ENCODE data around the gene KIF22.
A peak's percentile ranks its signal among the peaks of the same experiment; 100 is the strongest.
"Not testable (repeated sequence)": the region's sequence is repeated elsewhere in the genome, so short reads cannot be mapped to it uniquely, and the experiment has no call there.

Gene KIF22

DNA sequence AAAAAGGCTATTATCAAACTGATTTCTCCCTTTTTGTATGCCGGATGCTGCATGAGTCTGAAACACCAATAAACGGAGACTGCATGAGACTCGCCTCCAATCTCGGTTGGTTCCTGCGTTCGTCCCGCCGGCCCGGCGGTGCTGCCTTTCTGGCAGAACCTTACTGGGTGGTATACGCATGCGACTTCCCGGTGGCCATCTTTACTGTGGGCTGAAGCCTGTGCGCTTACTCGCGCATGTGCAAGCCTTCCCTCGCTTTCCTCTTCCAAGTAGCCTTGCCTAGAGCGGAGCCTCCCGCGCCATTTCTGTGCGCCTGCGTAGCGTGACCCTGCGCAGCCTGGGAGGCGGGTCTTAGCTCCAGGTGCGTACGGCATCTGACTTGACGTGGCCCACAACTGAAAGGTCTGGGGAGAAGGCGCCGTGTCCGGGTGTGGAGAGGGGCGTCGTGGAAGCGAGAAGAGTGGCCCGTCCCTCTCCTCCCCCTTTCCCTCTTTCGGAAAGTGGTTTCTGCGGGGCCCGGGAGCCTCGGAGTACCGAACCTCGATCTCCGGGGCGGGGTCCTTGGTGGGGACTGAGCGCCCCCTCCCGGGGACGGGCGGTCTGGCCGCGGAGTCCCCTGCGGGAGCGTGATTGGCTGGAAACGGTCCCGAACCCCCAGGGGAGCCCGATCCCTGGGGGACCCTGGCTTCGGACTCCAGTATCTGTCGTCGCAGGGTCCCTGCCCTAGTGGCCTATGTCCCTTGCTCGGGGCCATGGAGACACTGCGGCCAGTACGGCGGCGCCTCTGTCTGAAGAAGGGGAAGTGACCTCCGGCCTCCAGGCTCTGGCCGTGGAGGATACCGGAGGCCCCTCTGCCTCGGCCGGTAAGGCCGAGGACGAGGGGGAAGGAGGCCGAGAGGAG lies 25.5 kb downstream of the KIF22 start, which contains the start of gene PAGR1:
Gene PAGR1 (plus strand): TSS at position 360 of the 901 bp plus-strand sequence. CDS start 374 bp downstream, at position 734.
- DNase-seq: peak; percentile 100

DNA sequence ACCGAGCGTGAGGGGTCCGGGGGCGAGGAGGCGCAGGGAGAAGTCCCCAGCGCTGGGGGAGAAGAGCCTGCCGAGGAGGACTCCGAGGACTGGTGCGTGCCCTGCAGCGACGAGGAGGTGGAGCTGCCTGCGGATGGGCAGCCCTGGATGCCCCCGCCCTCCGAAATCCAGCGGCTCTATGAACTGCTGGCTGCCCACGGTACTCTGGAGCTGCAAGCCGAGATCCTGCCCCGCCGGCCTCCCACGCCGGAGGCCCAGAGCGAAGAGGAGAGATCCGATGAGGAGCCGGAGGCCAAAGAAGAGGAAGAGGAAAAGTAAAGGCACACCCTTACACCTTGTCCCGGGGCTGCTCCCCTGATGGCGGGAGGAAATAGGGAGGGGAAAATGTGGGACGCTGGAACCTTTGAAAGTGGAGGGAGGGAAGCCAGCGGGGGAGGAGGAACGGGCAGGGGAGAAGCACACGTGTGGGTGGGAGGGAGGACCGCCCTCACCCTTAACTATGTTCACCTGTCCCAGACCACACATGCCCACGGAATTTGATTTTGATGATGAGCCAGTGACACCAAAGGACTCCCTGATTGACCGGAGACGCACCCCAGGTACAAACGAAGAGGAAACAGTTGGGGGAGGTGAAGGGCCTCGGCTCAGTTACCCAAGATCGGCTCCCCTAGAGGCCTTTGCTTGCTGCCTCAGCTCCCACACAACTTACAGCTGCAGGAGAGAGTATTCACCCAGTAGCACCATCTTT lies 26.3 kb downstream of the KIF22 start:
- peak; percentile 54 for DNase-seq

- DNase-seq: no peak
Observed at GRCh38 chr16:29818082-29818481, 27.5 kb downstream of the KIF22 start.

DNA sequence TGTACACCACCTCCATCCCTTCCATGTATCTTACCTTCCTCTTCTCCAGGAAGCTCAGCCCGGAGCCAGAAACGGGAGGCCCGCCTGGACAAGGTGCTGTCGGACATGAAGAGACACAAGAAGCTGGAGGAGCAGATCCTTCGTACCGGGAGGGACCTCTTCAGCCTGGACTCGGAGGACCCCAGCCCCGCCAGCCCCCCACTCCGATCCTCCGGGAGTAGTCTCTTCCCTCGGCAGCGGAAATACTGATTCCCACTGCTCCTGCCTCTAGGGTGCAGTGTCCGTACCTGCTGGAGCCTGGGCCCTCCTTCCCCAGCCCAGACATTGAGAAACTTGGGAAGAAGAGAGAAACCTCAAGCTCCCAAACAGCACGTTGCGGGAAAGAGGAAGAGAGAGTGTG lies 29.0 kb downstream of the KIF22 start:
- no peak for DNase-seq

DNA sequence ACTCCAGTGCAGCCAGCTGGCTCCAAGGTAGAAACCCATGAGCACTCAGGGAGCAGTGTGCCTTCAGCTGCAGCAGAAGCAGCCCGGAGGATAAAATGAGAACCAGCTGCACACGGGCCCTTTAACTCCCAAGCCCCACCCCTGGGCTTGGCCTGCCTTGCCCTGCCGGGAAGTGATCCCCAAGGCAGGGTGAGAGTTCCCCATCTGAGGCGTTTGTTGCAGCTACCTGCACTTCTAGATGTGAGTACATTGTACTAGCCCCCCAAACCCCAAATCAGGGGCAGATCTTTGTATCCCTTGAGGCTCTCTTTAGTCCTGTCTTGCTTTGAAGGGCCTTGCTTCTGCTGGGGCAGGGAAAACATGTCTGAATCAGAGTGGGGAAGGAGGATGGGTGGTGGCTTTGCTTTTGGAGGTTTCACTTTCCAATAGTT lies 29.7 kb downstream of the KIF22 start, which contains the start of gene MVP:
Gene MVP (plus strand): TSS at position 192 of the 431 bp plus-strand sequence. CDS start 10,088 bp downstream, outside the sequence.
- DNase-seq: peak; percentile 81

GRCh38 chr16:29820730-29821642 lies 30.4 kb downstream of the KIF22 start:
- DNase-seq: peak; percentile 79

DNA sequence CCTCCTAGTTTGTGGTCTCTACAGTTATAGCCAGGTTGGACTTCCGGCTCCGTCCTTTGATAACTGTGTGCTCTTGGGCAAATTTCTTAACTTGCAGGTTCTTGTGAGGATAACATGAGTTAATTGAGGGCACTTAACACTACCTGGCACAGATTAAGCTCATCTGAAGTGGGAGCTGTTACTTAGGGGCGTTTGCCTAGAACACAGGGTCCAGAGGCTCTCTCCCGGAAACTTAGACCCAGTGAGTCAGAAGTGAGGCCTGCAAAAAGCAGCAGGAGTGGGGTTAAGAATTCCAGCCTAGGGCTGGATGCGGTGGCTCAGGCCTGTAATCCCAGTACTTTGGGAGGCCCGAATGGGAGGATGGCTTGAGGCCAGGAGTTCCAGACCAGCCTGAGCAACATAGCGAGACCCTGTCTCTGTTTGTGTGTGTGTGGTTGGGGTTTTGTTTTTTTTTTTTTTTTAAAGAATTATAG lies 31.1 kb downstream of the KIF22 start:
- DNase-seq: no peak

DNA sequence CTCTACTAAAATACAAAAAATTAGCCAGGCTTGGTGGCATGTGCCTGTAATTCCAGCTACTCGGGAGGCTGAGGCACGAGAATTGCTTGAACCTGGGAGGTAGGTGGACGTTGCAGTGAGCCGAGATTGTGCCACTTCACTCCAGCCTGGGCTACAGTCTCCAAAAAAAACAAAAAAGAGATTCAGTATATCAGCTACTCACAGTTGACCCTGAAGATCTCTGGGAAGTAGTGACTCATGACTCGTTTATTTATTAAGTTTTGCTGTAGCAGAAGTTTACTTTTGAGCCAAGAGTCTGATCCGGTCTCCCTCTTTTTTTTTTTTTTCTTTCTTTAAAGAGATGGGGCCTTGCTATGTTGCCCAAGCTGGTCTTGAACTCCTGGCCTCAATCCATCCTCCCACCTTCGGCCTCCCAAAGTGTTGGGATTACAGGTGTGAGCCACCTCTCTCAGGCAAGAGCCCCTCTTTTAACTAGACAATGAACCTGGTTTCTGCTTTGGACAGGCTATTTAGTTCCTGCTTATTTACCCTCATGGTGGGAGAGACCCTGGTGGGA lies 34.1 kb downstream of the KIF22 start:
- DNase-seq: no peak

- peak; percentile 42 for DNase-seq
Observed at GRCh38 chr16:29825145-29826044, 34.8 kb downstream of the KIF22 start.

DNA sequence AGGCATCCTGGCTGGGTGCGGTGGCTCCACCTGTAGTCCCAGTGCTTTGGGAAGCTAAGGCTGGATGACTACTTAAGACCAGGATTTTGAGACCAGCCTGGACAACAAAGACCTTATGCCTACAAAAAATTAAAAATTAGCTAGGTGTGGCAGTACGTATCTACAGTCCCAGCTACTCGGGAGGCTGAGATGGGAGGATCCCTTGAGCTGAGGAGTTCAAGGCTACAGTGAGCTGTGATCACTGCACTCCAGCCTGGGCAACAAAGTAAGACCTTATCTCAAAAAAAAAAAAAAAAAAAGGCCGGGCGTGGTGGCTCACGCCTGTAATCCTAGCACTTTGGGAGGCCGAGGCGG lies 35.8 kb downstream of the KIF22 start:
- DNase-seq: no peak

- no peak for DNase-seq
Observed at GRCh38 chr16:29830774-29831173, 40.2 kb downstream of the KIF22 start.

DNA sequence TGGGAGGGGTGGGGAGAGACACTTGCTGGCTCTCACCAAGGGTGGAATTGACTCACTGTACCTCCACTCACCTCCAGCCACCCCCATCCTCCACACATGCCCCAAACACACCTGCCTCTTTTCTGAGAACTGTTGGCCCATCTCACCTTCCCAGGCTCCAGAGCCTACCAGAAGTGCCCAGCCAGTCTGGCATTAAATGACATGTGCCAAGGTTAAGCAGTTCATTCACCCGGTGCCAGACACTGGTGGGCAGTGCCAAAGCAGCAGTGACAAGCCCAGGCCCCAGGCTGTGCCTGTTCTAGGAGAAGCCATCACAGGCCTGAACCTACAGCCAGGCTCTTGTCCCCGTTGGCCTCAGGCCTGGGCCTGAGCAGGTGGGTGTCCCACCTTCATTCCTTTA lies 40.9 kb downstream of the KIF22 start:
- DNase-seq: no peak

GRCh38 chr16:29833219-29833618 lies 42.7 kb downstream of the KIF22 start:
- DNase-seq: not testable (repeated sequence)

GRCh38 chr16:29834079-29834478 lies 43.5 kb downstream of the KIF22 start:
- no peak for DNase-seq

DNA sequence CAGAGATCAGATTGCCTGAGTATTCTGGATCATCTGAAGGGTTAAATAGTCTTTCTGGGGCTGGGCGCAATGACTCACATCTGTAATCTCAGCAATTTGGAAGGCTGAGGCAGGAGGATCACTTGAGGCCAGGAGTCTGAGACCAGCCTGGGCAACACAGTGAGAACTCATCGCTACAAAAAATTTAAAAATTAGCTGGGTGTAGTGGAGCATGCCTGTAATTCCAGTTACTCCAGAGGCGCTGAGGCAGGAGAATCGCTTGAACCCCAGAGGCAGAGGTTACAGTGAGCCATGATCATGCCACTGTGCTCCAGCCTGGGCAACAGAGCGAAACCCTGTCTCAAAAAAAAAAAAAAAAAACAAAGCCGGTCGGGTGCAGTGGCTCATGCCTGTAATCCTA lies 45.4 kb downstream of the KIF22 start:
- no peak for DNase-seq

GRCh38 chr16:29836623-29837022 lies 46.1 kb downstream of the KIF22 start:
- no peak for DNase-seq

- DNase-seq: no peak
Observed at GRCh38 chr16:29837841-29838240, 47.3 kb downstream of the KIF22 start.

DNA sequence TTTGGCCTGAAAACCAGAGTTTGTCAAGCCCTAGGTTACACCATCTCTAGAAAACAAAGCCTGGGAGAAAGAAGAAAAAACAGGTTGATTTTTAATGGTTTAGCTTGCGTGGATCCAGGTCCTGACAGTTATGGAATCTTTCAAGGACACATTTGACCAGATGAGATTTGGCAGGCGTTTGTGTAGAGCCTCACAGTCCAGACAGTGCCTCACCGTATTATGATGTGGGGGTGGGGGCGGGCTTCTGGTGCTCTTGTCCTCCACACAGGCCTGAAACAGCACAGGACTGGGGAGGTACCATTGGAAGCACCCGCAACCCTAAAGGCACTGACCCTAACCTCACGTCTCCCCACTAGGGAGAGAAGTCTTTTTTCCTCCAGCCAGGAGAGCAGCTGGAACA lies 49.3 kb downstream of the KIF22 start:
- no peak for DNase-seq

DNA sequence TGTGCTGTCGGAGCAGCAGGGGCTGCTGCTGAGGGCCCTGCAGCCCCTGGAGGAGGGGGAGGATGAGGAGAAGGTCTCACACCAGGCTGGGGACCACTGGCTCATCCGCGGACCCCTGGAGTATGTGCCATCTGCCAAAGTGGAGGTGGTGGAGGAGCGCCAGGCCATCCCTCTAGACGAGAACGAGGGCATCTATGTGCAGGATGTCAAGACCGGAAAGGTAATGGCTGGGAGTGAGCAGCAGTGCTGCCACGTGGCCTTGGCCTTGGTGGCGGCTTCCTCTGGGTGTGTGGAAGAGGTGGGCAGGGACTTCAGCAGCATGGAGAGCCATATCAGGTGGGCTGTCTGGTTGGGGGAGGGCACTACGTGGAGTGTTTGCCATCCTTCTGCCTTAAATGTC lies 49.7 kb downstream of the KIF22 start:
- DNase-seq: no peak

GRCh38 chr16:29841631-29842030 lies 51.1 kb downstream of the KIF22 start:
- no peak for DNase-seq

GRCh38 chr16:29842732-29843346 lies 52.3 kb downstream of the KIF22 start:
- no peak for DNase-seq
